Mesothelial cell of epicardium (in vitro differentiated cells): ENCODE measurements around the gene SAMD11. TPM values are rescaled to one million over a fixed set of nuclear protein-coding genes. Genes with fewer than 3 reads are reported as not detected.

ENCODE experiments used
- DNase-seq, 2 experiments: peaks; one replicate each; pipeline ENCODE4 v3.0.0; 2021; ENCODE audit warnings: low spot score in 2 of 2; ENCODE audit not compliant: unreplicated experiment in 2 of 2
- H3K27ac Mint-ChIP-seq: 2 replicates; pipeline ENCODE4 v1.8.0; 2021; ENCODE audit warnings: mixed read lengths
- H3K27me3 Mint-ChIP-seq: 2 replicates; pipeline ENCODE4 v1.8.0; 2021; ENCODE audit warnings: low read depth, mixed read lengths
- H3K36me3 Mint-ChIP-seq: 2 replicates; pipeline ENCODE4 v1.8.0; 2021; ENCODE audit warnings: mixed read lengths
- H3K4me1 Mint-ChIP-seq: 2 replicates; pipeline ENCODE4 v1.8.0; 2021; ENCODE audit warnings: mixed read lengths
- H3K4me3 Mint-ChIP-seq: 2 replicates; pipeline ENCODE4 v1.8.0; 2021; ENCODE audit warnings: mild to moderate bottlenecking, moderate library complexity, mixed read lengths
- H3K9me3 Mint-ChIP-seq: 2 replicates; pipeline ENCODE4 v1.8.0; 2021; ENCODE audit warnings: mixed read lengths
- total RNA-seq: library from RNA; stranded (reverse); gene quantifications from 3 replicates; pipeline ENCODE4 v1.2.1, GENCODE V29; 2021
- TF ChIP-seq, protein P1 (sequence below): fragments of 200-600 bp; sonication (generic); IDR thresholded peaks from one replicate; pipeline ENCODE4 v1.5.0; 2021; ENCODE audit warnings: antibody characterized with exemption; ENCODE audit not compliant: unreplicated experiment

The SAMD11 gene
- total RNA-seq, 1 donor from 2014 or later = 313 TPM

GRCh38 chr1:965526-966134 is 41.9 kb downstream of the SAMD11 start:
- H3K4me1 Mint-ChIP-seq = peaks cover 3% of the 10 kb centered on the region
- H3K27ac Mint-ChIP-seq = no peak overlapping the region
- H3K4me3 Mint-ChIP-seq = peak overlapping the region; percentile 31
- H3K36me3 Mint-ChIP-seq = peaks cover 2% of the 10 kb centered on the region
- TF ChIP-seq, protein P1, sequence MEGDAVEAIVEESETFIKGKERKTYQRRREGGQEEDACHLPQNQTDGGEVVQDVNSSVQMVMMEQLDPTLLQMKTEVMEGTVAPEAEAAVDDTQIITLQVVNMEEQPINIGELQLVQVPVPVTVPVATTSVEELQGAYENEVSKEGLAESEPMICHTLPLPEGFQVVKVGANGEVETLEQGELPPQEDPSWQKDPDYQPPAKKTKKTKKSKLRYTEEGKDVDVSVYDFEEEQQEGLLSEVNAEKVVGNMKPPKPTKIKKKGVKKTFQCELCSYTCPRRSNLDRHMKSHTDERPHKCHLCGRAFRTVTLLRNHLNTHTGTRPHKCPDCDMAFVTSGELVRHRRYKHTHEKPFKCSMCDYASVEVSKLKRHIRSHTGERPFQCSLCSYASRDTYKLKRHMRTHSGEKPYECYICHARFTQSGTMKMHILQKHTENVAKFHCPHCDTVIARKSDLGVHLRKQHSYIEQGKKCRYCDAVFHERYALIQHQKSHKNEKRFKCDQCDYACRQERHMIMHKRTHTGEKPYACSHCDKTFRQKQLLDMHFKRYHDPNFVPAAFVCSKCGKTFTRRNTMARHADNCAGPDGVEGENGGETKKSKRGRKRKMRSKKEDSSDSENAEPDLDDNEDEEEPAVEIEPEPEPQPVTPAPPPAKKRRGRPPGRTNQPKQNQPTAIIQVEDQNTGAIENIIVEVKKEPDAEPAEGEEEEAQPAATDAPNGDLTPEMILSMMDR = no peak
- H3K9me3 Mint-ChIP-seq = no peaks in the 10 kb centered on the region
- no peak for DNase-seq
- H3K27me3 Mint-ChIP-seq = peaks cover 17% of the 10 kb centered on the region

GRCh38 chr1:966135-966703 is 42.5 kb downstream of the SAMD11 start, which contains the start of gene PLEKHN1:
Gene PLEKHN1 (plus strand): TSS chr1:966482. CDS start chr1:966532, 50 bp downstream.
- H3K36me3 Mint-ChIP-seq = peaks cover 2% of the 10 kb centered on the region
- H3K4me1 Mint-ChIP-seq = peaks cover 3% of the 10 kb centered on the region
- H3K4me3 Mint-ChIP-seq = peak within 1 kb of the TSS; percentile 69
- peaks cover 17% of the 10 kb centered on the region for H3K27me3 Mint-ChIP-seq
- TF ChIP-seq, protein P1 = no peak
- H3K9me3 Mint-ChIP-seq = no peaks in the 10 kb centered on the region
- no peak within 1 kb of the TSS for H3K27ac Mint-ChIP-seq
- no peak for DNase-seq

DNA sequence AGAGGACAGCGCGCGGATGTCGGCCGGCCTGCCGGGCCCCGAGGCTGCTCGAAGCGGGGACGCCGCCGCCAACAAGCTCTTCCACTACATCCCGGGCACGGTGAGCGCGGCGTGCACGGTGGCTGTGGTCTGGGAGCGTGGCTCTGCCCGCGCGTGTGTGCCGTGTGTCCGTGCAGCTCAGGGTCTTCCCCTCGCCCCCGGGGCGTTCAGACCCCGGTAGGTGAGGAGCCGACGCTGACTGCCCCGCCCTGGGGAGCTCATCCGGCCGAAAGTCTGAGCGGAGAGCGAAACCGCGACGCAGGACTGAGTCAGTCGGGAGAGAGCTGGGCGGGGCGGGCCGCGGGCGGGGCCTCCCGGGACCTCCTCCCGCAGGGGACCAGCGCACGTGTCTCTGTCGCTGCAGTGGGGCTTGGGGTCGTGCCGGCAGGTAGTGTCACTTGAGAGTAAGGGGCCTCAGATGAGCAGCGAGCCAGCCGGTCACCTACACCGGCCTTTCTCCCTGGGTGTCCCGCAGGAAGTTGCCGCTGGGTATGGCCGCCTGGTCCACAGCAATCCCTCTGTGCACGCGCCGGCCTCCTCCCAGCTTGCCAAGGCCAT is 43.1 kb downstream of the SAMD11 start:
- no peak overlapping the region for H3K27ac Mint-ChIP-seq
- H3K36me3 Mint-ChIP-seq = peaks cover 2% of the 10 kb centered on the region
- H3K9me3 Mint-ChIP-seq = no peaks in the 10 kb centered on the region
- peaks cover 5% of the 10 kb centered on the region for H3K4me1 Mint-ChIP-seq
- no peak for DNase-seq
- peak overlapping the region; percentile 69 for H3K4me3 Mint-ChIP-seq
- TF ChIP-seq, protein P1 = no peak
- peaks cover 17% of the 10 kb centered on the region for H3K27me3 Mint-ChIP-seq

- Mint-ChIP-seq H3K4me3 (no peak overlapping the region), H3K36me3 (peaks cover 2% of the 10 kb centered on the region), H3K9me3 (no peaks in the 10 kb centered on the region), H3K4me1 (peaks cover 5% of the 10 kb centered on the region), H3K27ac (no peak overlapping the region), H3K27me3 (peaks cover 17% of the 10 kb centered on the region)
- TF ChIP-seq, protein P1 = no peak
- DNase-seq = no peak
Measured at GRCh38 chr1:967466-968343, 44.0 kb downstream of the SAMD11 start.

- Mint-ChIP-seq H3K27ac (no peak overlapping the region), H3K27me3 (peaks cover 17% of the 10 kb centered on the region), H3K4me1 (peaks cover 5% of the 10 kb centered on the region), H3K4me3 (no peak overlapping the region), H3K9me3 (no peaks in the 10 kb centered on the region), H3K36me3 (peaks cover 2% of the 10 kb centered on the region)
- DNase-seq = no peak
- TF ChIP-seq, protein P1 = no peak
Measured at GRCh38 chr1:969260-969855, 45.6 kb downstream of the SAMD11 start.
